ENCODE results near the gene IFFO2. TPM values are rescaled to one million over a fixed set of nuclear protein-coding genes. Genes with fewer than 3 reads are reported as not detected.

The IFFO2 gene
- total RNA-seq, 6 donors from 2014 or later, result 9.2 to 19.3 (median 11.0) TPM

DNA sequence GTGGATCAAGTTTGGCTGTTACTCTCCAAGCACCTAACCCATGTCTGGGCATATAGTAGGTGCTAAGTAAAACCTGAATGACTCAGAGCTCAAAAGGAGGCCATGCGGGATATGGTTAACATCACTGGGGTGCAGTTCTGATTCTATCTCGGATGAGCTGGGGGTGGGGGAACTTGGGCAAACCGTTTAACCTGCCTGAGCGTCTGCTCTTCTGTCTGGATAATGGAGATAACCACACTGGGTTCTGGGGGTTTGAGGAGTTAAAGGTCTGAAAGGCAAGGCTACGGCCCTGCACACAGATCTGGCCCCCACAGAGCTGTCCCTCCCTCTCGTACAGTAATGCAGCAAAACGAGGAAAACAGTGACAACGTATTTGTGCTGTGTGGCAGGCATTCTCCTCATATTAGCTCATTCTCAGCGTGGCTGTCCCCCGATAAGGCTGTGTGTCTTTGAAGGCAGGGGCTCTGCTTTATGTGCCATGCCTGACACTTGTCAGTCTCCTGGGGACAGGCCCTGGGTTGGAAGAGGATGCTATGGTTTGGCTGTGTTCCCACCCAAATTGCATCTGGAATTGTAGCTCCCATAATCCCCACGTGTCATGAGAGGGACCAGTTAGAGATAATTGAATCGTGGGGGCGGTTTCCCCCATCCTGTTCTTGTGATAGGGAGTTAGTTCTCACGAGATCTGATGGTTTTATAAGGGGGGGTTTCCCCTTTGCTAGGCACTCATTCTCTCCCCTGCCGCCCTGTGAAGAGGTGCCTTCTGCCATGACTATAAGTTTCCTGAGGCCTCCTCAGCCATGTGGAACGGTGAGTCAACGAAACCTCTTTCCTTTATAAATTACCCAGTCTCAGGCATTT lies 47.3 kb downstream of the IFFO2 start:
- Histone ChIP-seq H3K27ac (peak overlapping the region in 3 of 4 donors; percentile 61 to 91 (median 81)), H3K4me1 (peaks cover 27 to 35% (median 31%) of the 10 kb centered on the region in 4 donors), H3K36me3 (peaks cover 2 to 46% (median 23%) of the 10 kb centered on the region in 4 donors), H3K9me3 (no peaks in the 10 kb centered on the region), H3K4me3 (no peak overlapping the region), H3K27me3 (no peaks in the 10 kb centered on the region)
- ATAC-seq (ENCODE audit: low FRiP score in 2 of 2) (no peak), DNase-seq (no peak)
- TF ChIP-seq EP300 (IDR thresholded peaks at IDR 0.05), result no peak
- TF ChIP-seq POLR2A (IDR thresholded peaks at IDR 0.05), result no peak
- TF ChIP-seq POLR2AphosphoS5 (IDR thresholded peaks at IDR 0.05), result no peak
- TF ChIP-seq, protein P1, sequence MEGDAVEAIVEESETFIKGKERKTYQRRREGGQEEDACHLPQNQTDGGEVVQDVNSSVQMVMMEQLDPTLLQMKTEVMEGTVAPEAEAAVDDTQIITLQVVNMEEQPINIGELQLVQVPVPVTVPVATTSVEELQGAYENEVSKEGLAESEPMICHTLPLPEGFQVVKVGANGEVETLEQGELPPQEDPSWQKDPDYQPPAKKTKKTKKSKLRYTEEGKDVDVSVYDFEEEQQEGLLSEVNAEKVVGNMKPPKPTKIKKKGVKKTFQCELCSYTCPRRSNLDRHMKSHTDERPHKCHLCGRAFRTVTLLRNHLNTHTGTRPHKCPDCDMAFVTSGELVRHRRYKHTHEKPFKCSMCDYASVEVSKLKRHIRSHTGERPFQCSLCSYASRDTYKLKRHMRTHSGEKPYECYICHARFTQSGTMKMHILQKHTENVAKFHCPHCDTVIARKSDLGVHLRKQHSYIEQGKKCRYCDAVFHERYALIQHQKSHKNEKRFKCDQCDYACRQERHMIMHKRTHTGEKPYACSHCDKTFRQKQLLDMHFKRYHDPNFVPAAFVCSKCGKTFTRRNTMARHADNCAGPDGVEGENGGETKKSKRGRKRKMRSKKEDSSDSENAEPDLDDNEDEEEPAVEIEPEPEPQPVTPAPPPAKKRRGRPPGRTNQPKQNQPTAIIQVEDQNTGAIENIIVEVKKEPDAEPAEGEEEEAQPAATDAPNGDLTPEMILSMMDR (IDR thresholded peaks at IDR 0.05), result no peak
- 82 to 88% methylated on average over 13 to 17 of the region's 17 CpGs for WGBS, 2 donors

DNA sequence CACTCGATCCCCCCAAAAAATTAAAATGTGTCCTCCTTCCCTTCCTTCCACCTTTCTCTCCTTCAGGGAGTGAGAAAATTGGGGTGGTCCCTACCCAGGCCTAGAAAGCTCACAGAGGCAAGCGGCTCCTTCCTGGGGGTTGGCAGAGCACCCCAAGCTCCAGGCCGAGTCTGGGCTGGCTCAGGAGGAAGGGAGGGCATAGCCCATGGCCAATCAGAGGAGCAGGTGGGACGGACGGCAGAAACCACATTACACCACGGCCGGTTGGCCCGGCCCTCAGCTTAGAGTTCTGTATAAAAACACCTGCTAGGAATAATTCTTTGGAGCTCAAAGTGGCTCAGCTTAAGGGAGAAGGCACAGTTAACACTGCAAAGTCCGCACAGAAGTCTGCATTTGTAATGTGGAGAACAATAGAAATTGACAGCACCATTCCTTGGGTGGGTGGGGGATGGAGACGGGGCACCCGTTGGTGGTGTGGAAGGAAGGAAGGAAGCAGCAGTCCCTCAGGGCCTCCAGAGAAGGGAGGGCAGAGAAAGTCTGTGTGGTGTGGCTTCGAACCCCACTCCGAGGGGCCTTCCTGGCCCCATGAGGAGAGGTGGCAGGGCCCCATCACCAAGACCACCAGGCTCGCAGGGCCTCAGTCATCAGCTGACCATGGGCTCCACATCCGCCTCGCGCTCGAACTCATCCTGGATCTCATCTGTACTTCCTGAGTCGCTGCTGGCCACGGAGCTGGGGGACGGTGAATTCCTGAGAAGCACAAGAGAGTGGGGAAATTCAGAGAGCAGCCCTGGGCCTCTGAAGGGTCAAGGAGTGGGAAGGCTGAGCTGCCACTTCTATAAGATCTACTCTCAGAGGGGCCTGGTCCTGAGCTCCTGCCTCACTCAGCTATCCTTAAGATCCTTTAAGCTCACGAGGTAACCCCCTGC lies 48.3 kb downstream of the IFFO2 start:
- Histone ChIP-seq H3K9me3 (no peaks in the 10 kb centered on the region), H3K36me3 (peaks cover 2 to 46% (median 23%) of the 10 kb centered on the region in 4 donors), H3K4me1 (peaks cover 27 to 34% (median 32%) of the 10 kb centered on the region in 4 donors), H3K27me3 (no peaks in the 10 kb centered on the region), H3K27ac (peak overlapping the region; percentile 61 to 91 (median 76)), H3K4me3 (no peak overlapping the region)
- DNase-seq (peak in 1 of 2 donors; percentile 35), ATAC-seq (ENCODE audit: low FRiP score in 2 of 2) (peak; percentile 23 to 46)
- WGBS, 2 donors, result 44 to 47% methylated on average over 19 to 22 of the region's 22 CpGs
- TF ChIP-seq POLR2AphosphoS5 (IDR thresholded peaks at IDR 0.05), result no peak
- no peak for TF ChIP-seq POLR2A (IDR thresholded peaks at IDR 0.05)
- no peak for TF ChIP-seq EP300 (IDR thresholded peaks at IDR 0.05)
- TF ChIP-seq, protein P1 (IDR thresholded peaks at IDR 0.05), result no peak

DNA sequence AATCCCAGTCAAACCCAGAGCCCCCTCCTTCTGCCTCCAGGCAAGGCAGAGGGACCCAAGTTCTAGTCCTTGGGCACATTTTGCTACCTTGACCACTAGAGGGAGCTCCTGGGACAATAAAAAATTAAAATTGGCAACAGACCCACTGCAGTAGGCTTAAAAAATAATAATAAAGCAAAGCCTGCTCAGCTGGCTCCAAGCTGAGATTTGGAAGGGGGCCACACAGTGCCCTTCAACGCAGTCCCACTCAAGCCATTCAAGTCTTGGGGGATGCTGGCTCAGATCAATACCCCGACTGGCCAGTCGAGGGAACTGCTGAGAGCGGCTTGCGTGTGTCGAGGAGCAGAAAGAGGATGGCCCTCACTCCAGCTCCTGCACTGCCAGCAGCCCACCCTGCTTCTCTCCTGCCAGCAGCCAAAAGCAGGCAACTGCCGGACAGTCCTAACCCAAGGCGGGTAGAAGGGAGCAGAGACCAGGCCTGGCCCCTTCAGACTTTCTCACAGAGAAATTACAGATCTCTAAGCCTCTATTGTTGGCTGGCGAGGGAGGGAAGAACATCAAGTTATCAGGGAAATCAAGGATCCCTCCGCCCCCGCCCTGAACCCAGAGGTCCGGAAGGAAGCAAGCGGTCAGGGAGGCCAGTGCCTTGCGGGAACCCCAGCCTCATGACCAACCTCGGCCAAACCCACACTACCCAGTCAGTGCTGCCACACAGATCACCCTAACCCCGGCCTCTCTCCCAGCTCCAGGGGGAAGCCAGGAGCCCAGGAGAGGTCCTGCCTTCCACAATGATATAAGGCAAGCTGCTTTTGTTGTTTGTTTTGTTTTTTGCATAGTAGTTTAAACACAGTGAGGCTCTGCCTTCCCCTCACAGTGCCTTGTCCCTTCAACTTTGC lies 49.2 kb downstream of the IFFO2 start:
- DNase-seq, result peak; percentile 36 to 58
- 44 to 45% methylated on average over 12 to 14 of the region's 16 CpGs for WGBS, 2 donors
- Histone ChIP-seq H3K4me3 (peak overlapping the region in 1 of 4 donors; percentile 15), H3K36me3 (peaks cover 2 to 46% (median 23%) of the 10 kb centered on the region in 4 donors), H3K27me3 (no peaks in the 10 kb centered on the region), H3K4me1 (peaks cover 23 to 32% (median 31%) of the 10 kb centered on the region in 4 donors), H3K9me3 (no peaks in the 10 kb centered on the region), H3K27ac (peak overlapping the region; percentile 61 to 91 (median 76))
- ATAC-seq (ENCODE audit: low FRiP score in 2 of 2), result peak; percentile 23 to 36
- TF ChIP-seq POLR2A (IDR thresholded peaks at IDR 0.05) (no peak), POLR2AphosphoS5 (IDR thresholded peaks at IDR 0.05) (peak; percentile 22 to 54), EP300 (IDR thresholded peaks at IDR 0.05) (no peak)
- TF ChIP-seq, protein P1 (IDR thresholded peaks at IDR 0.05), result peak; percentile 70 to 90 (median 80)

DNA sequence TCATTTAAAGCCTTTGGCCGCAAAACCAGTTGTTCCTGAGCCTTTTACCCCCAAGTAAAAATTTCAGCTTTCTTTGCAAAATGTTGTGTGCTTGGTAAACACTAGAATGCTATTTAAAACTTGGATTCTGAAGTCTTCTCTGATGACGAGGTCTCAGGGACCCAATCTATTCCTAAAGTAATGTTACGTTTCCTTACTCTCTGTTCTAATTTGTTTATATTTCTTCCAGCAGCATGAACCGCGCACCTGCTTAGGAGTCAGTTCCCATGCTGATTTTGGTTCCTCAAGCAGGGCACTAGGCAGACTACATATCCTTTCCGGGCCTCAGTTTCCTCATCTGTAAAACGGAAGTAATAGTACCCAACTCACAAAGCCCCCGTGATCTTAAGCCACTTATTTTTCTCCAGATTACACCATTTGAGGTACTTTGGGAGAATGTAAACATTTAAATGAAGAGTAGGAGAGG lies 53.2 kb downstream of the IFFO2 start:
- Histone ChIP-seq H3K4me1 (peaks cover 30 to 40% (median 38%) of the 10 kb centered on the region in 4 donors), H3K4me3 (peak overlapping the region in 3 of 4 donors; percentile 74 to 95 (median 76)), H3K27ac (peak overlapping the region; percentile 87 to 90 (median 88)), H3K36me3 (peaks cover 0 to 10% (median 3%) of the 10 kb centered on the region in 4 donors), H3K9me3 (no peaks in the 10 kb centered on the region), H3K27me3 (no peaks in the 10 kb centered on the region)
- ATAC-seq (ENCODE audit: low FRiP score in 2 of 2) (no peak), DNase-seq (no peak)
- TF ChIP-seq EP300 (IDR thresholded peaks at IDR 0.05) (no peak), POLR2AphosphoS5 (IDR thresholded peaks at IDR 0.05) (no peak), POLR2A (IDR thresholded peaks at IDR 0.05) (no peak)
- TF ChIP-seq, protein P1 (IDR thresholded peaks at IDR 0.05), result no peak
- WGBS, 2 donors, result 22 to 30% methylated on average over 8 of the region's 8 CpGs

Data from upper lobe of left lung (tissue), 6 donors.